Amniotic stem cell (primary cell): ENCODE results near the gene IKBIP.
"Not testable (repeated sequence)": the region's sequence is repeated elsewhere in the genome, so short reads cannot be mapped to it uniquely, and the experiment has no call there.

Experiments
- DNase-seq: peaks from one replicate; lab custom pipeline; 2025; lab: John Stamatoyannopoulos, UW

Gene IKBIP

DNA sequence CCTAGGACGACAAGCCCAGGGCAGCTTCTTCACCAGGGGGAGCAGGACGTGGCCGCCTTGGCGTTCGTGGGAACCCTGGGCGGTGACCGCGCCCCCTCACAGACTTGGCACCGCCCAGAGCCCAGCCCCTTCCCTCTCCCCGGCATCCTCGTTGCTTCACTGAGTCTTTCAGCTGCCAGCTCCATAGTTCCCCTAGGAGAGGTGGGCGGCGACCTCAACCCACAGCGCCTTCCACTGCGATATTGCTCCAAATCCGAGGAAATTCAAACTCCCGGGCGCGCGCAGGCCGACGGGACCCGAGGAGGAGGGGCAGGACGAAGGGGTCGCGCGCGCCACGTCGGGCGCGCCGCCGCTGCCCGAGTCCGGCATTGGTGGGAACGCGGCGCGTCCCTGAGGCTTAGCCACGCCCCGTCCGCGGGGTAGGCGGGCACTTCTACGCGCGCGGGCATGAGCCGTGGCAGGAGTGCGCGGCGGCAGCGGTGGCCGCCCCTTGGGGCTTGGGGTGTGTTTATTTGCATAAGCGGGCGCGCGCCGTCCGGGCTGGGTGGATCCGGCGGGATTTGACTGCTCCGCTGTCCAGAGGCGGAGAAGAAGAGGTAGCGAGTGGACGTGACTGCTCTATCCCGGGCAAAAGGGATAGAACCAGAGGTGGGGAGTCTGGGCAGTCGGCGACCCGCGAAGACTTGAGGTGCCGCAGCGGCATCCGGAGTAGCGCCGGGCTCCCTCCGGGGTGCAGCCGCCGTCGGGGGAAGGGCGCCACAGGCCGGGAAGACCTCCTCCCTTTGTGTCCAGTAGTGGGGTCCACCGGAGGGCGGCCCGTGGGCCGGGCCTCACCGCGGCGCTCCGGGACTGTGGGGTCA lies at the start of gene IKBIP, which contains the start of gene APAF1:
IKBIP (minus strand) TSS at position 77 of the 860 bp plus-strand sequence. CDS start 87 bp downstream, outside the sequence.
APAF1 (plus strand) TSS at position 579 of the 860 bp plus-strand sequence. CDS start 3,070 bp downstream, outside the sequence.
- DNase-seq, result peak; percentile 91

- DNase-seq, result no peak
Observed at GRCh38 chr12:98691351-98691750, 46.8 kb upstream of the IKBIP start.

DNA sequence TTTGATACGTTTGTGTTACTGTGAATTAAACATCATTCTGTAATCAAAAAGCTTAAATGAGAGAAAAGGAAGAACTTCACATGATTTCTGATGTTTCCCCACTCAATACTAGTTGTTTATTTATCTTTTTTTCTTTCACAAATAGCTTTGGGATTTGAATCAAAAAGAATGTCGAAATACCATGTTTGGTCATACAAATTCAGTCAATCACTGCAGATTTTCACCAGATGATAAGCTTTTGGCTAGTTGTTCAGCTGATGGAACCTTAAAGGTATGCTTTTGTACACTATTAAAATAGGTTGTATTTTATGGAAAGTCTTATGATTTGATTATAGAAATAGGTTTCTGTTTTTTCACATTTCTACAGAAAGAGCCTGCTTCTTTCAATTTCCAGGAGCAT lies 42.0 kb upstream of the IKBIP start:
- no peak for DNase-seq

GRCh38 chr12:98684199-98684598 lies 39.6 kb upstream of the IKBIP start:
- DNase-seq, result no peak

DNA sequence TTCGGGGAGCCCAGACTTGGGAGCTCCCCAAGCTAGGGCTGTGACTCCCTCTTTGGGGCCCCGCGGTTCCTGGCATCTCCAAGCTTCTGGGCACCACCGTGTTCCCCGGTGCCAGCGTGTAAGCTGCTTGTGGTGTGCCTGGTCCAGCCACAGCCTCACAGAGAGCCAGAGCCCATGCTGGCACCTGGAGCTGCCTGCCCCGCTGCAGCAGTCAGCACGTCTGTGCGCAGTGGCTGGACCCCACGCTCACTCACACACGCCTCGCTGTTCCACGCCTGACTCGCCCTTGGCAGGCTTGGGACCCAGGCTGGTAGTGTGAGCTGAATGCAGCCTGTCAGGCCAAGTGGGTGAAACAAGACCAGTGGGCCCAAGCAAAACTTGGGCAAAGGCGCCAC lies 35.0 kb upstream of the IKBIP start:
- no peak for DNase-seq

DNA sequence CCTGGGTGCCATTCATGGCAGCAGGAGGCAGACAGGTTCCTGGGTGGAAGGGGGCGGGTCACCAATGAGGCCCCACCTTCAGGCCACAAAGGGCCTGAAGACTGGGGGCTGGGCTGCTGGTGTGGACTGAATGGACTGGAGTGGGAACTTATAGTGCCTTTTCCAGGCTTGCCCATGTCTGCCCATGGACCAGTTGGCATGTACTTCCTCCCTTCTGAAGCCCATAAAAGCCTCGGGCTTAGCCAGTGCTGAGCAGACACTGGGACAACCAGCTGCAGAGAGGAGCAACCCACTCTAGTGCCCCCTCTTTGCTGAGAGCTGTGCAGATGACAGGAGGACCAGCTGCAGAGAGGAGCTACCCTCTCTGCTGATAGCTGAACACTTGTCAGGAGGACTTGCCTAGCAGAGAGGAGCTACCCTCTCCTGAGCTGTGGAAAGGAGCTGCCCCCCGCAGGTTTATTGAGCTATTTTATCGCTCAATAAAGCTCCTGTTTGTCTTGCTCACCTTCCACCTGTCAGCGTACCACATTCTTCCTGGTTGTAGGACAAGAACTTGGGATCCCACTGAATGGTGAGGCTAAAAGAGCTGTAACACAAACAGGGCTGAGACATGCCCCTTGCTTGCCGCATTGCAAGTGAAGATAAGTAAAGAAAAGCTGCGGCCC lies 34.5 kb upstream of the IKBIP start:
- no peak for DNase-seq

GRCh38 chr12:98678236-98678945 lies 33.8 kb upstream of the IKBIP start:
- no peak for DNase-seq

- no peak for DNase-seq
Observed at GRCh38 chr12:98674841-98675240, 30.3 kb upstream of the IKBIP start.

- DNase-seq, result no peak
Observed at GRCh38 chr12:98671459-98671858, 26.9 kb upstream of the IKBIP start.

- DNase-seq, result no peak
Observed at GRCh38 chr12:98669751-98670150, 25.2 kb upstream of the IKBIP start.

DNA sequence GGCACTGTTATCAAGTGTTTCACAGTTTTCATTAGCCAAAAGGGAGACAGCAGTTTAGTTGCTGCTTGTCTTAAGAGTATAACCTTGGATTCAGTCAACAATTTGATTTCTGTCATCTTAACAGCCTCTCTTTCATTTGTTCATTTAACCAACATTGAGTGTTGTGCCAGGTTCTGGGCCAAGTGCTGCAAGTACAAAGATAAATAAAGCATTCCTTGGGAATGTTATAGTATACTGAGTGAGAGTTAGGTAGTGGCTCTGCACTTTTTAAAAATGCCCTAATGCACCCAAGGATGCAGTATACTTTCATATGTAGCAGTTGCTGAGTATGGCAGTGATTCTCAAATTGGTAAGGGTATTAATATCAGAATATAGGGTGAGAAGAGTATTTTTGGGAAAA lies 15.9 kb upstream of the IKBIP start:
- DNase-seq, result no peak

DNA sequence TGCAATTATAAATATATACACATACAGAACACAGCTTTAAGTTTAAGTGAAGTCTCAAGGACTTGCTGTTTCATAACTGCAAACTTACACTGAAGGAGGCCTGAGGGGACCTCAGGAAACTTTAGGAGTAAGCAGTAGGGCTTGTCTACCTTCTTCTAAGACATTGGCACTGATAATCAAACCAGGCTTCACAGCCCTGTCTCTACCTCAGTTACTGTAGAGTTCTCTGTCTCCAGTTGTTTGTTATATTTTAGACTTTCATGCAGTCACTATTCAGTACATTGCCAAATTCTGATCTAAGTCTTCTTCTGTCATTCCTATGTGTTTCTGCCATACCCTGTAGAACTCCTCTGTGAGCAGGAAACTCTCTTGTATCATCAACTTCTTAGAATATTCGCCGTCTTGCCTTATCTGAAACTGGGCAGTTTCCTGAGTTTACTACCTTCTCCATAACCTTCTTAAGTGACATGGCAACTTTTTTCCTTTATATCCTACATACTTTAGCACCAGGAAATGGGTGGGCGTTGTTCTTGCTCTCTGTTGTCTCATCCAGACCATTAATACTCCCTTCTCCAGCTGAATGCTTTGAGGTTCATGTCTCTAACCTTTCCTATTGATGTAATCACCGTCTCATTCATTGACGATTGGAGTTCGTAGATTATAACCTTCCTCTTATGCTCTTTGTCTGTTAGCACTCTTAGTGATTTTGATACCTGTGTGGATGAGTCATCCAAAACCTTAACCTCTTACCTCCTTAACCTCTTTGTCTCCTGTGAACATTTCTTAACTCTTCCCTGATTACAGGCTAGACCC lies 11.9 kb upstream of the IKBIP start:
- no peak for DNase-seq

- DNase-seq, result peak; percentile 26
Observed at GRCh38 chr12:98653866-98654493, 9.4 kb upstream of the IKBIP start.

DNA sequence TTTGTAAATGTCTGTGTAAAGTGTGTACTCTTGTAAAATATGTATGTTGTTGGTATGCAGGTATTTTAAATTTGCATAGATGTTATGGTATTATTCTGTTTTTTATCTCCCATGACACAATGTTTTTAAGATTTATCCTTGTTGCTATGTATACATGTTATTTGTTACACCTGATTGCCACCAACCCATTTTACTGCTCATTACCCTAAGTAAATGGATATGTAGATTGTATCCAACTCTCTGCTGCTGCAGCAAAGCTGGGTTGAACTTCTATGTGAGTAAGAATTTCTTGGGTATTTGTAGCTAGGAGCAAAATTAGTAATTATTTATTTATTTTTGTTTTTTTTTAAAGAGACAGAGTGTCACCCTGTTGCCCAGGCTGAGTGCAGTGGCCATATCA lies 6.7 kb upstream of the IKBIP start:
- no peak for DNase-seq

GRCh38 chr12:98646294-98647090 lies 1.9 kb upstream of the IKBIP start:
- DNase-seq, result no peak

DNA sequence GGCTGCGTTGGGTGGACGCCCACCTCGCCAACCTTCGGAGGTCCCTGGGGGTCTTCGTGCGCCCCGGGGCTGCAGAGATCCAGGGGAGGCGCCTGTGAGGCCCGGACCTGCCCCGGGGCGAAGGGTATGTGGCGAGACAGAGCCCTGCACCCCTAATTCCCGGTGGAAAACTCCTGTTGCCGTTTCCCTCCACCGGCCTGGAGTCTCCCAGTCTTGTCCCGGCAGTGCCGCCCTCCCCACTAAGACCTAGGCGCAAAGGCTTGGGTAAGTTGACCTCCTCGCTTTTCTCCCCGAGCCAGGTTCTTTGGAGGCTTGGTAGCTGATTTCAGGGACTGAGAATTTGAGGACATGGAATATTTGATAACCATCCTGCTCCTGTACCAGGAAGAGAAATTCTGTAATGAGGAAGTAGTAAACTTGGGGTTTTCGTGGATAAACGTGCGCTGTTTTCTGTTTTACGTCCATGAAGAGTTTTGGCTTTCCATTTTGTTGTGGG lies 1.0 kb upstream of the IKBIP start:
- DNase-seq, result no peak

- no peak for DNase-seq
Observed at GRCh38 chr12:98644433-98644711, 216 bp downstream of the IKBIP start.

GRCh38 chr12:98642801-98643200 lies 1.8 kb downstream of the IKBIP start:
- not testable (repeated sequence) for DNase-seq

- DNase-seq, result no peak
Observed at GRCh38 chr12:98639491-98639890, 5.1 kb downstream of the IKBIP start.

- no peak for DNase-seq
Observed at GRCh38 chr12:98638009-98638408, 6.6 kb downstream of the IKBIP start.

DNA sequence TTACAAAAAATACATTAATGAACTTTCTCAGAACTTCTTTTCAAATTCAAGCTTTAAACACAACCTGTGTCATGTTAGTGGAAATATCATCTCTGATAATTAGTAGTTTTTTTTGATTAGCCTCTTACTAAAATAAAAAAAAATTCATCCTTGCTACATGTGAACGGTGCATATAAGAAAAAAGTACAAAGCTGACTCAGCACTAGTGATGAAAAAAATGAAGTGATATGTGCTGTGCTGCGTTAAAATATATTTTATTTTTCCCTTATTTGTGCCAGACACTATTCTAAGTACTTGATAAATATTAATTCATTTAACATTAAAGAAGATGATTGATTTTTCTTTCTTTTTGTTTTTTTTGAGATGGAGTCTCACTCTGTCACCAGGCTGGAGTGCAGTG lies 7.5 kb downstream of the IKBIP start:
- DNase-seq, result no peak
